ENCODE results near the gene GJD3.
"Not testable (repeated sequence)": the region's sequence is repeated elsewhere in the genome, so short reads cannot be mapped to it uniquely, and the experiment has no call there.

DNA sequence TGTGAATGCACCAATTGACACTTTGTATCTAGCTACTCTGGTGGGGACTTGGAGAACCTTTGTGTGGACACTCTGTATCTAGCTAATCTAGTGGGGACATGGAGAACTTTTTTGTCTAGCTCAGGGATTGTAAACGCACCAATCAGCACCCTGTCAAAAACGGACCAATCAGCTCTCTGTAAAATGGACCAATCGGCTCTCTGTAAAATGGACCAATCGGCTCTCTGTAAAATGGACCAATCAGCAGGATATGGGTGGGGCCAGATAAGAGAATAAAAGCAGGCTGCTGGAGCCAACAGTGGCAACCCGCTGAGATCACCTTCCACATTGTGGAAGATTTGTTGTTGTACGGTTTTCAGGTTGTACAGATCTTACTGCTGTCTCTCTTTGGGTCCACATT is 12.0 kb upstream of the GJD3 start:
- TF ChIP-seq POLR2A, POLR2AphosphoS5 (IDR thresholded peaks at IDR 0.05): not testable (repeated sequence)
- TF ChIP-seq, protein P1, sequence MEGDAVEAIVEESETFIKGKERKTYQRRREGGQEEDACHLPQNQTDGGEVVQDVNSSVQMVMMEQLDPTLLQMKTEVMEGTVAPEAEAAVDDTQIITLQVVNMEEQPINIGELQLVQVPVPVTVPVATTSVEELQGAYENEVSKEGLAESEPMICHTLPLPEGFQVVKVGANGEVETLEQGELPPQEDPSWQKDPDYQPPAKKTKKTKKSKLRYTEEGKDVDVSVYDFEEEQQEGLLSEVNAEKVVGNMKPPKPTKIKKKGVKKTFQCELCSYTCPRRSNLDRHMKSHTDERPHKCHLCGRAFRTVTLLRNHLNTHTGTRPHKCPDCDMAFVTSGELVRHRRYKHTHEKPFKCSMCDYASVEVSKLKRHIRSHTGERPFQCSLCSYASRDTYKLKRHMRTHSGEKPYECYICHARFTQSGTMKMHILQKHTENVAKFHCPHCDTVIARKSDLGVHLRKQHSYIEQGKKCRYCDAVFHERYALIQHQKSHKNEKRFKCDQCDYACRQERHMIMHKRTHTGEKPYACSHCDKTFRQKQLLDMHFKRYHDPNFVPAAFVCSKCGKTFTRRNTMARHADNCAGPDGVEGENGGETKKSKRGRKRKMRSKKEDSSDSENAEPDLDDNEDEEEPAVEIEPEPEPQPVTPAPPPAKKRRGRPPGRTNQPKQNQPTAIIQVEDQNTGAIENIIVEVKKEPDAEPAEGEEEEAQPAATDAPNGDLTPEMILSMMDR (IDR thresholded peaks at IDR 0.05) = not testable (repeated sequence)

Measured in prostate gland (tissue), 2 donors.